Kasumi-1 (cell line): ENCODE data around the gene HSD17B12.
A peak's percentile ranks its signal among the peaks of the same experiment; 100 is the strongest.

Experiments used
- DNase-seq, 2 experiments: peaks; one replicate each; lab custom pipeline; 2025; lab: John Stamatoyannopoulos, UW

HSD17B12 gene

DNA sequence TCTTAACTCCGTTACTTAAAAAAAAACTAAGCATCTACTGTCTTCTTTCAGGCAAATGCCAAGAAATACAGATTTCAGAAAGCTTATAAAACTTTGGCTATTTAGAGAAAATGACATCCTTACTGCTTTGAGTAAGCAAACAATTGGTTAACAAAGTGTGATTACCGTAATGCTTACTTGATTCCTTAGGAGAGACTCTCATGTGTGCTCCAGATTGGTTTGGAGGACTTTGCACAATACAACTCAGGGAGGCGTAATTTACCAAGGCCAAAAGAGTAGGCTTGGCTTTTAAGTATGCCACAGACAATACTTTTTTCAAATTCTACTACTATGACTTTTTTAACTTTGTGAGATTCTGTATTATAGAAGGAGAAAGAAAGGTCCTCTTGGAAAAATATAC, 123.2 kb downstream of the HSD17B12 start:
- no peak for DNase-seq

GRCh38 chr11:43806976-43807375, 126.4 kb downstream of the HSD17B12 start:
- DNase-seq, result no peak

GRCh38 chr11:43810929-43811596, 130.5 kb downstream of the HSD17B12 start:
- no peak for DNase-seq

DNA sequence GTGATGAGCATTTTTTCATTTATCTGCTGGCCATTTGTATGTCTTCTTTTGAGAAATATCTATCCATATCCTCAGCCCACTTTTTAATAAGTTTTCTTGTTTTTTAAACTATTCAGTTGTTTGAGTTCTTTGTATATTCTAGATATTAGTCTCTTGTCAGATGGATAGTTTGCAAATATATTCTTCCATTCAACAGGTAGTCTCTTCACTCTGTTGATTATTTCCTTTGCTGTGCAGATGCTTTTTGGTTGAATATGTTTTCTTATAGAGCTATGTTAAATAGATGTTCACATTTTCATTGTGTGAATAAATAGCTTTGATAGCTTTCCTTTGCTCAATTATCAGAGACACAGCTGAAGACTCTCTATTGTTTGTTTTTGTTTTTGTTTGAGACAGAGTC, 131.9 kb downstream of the HSD17B12 start:
- DNase-seq, result no peak

GRCh38 chr11:43818220-43818619, 137.7 kb downstream of the HSD17B12 start:
- DNase-seq, result no peak

DNA sequence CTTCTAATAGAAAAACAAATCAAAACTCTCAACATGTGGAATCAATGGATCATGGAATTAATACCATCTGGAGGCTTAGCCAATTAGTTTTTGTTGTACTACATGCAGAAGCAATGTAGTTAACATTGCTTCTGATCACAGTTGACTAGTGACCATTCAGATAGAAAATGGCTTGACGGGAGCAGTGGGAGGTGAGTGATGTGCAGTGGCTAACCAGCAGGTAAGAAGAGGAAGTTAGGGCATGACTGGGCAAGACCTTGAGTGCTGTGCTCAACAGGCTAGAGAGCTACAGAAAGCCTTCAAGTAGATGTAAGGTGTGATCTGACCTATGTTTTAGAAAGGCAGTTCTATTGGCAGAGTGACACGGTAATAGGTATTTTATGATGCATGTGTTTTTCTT, 139.4 kb downstream of the HSD17B12 start:
- DNase-seq, result no peak

DNA sequence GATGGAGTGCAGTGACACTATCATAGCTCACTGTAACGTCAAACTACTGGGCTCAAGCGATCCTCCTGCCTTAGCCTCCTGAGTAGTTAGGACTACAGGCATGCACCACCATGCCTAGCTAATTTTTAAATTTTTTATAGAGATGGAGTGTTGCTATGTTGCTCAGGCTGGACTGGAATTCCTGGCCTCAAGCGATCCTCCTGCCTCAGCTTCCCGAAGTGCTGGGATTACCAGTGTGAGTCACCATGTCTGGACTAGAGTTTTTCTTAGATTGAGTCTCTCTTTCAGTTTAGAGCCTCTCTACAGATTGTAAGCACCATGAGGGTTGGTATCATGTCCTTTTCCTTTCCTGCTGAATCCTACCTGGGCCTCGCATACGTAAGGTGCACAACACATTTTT, 142.8 kb downstream of the HSD17B12 start:
- no peak for DNase-seq

DNA sequence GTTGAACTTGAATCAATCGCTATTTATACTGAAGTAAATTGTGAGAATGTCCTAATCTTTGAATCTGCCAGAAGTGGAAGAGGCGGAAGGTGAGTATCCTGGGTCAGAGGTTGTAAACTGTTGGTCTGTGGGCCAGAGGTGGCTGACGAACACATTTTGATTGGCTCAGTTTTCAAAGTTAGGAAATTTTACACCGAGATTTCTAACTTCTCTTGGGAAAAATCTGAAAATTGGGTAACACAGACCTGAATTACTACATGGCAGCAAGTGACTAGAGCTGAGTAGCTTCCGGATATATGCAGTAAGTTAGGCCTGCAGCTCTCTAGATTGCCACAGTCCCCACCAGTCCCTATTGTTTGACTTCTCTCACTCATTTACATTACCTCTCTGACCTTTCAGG, 143.3 kb downstream of the HSD17B12 start:
- no peak for DNase-seq

DNA sequence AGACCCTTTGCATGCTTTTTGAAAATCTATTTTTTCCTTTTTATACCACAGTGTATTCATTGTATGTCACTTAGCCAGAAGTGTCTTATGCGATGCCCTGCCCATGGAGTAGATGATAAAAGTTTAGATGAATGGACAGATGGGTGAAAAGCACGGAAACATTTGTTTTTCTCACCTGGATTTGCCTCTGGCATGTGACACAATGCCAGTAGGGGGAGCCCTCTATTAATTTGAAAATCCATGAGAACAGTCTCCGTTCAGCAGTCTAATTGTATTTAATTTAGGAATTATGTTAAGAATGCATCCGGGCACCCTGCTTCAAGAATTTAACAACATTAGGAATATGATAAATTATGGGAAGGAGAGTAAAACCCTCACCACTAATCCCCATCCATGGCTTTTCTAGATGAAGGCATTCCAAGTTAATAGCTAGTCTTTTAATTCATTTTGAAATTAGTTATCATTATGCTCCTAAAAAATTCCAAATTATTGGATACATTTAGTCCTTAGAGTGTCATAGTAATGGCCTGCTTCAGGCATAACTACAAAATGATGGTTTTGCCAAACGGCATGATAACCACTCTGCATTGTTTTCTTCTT, 144.8 kb downstream of the HSD17B12 start:
- DNase-seq, result peak; percentile 36 to 49

DNA sequence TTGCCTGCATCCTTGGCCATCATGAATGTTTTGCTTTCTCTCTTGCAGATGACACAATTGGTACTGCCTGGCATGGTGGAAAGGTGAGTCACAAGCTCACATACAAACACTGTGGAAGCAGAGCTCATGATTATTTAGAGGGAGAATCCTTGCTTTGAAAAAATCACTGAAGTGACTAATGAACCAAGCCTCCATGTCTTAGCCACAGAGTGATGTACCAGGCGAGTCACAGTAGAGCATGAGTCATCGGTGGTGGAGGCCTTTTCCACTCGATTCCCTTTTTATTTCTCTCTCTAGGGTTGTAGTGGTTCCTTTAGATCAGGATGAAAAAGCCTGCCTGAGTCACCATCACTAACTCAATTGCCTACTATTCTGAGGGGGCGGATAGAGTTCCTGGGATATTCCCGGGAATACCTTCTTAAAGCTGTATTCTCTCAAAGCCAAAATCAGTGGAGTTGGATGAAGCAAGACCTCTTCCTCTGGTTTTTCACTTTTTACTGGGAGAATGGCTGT, 150.4 kb downstream of the HSD17B12 start:
- DNase-seq, result peak; percentile 43

- no peak for DNase-seq
Measured at GRCh38 chr11:43832536-43832935, 152.0 kb downstream of the HSD17B12 start.

DNA sequence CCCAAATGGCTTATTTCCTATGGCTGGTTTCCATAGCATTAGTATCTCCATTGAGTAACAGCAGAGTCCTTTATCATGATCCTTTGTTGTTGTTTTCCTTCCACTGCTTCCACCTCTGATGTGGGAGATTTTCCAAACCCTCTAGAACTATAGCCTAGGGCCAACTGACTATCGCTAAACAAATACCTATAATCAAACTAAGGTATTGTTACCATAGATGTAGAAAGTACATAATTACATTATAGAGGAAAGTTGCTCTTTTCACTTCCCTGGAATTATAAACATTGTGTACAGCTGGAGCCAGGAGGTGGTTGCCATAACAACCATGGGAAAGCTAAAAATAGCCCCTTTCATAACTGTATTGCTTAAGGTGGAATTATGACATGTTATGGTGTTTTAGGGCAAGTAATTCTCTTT, 153.1 kb downstream of the HSD17B12 start:
- no peak for DNase-seq

DNA sequence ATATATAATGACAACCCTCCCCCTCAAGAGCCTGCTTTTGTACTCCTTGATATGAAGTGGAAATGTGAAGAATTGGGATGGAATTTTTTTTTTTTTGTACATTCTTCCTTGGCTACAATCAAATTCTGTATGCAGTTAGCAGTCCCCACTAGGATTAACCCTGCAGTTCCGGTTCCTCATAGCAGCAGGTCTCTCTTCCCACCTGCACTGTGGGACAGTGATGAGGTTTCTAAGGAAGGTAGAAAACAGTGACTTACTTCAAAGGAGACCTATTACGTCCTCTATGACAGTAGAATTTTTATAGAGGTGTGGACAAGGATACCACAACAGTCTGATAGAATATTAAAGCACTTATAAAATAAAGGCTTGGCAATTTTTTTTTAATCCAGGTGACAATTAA, 153.7 kb downstream of the HSD17B12 start:
- no peak for DNase-seq

DNA sequence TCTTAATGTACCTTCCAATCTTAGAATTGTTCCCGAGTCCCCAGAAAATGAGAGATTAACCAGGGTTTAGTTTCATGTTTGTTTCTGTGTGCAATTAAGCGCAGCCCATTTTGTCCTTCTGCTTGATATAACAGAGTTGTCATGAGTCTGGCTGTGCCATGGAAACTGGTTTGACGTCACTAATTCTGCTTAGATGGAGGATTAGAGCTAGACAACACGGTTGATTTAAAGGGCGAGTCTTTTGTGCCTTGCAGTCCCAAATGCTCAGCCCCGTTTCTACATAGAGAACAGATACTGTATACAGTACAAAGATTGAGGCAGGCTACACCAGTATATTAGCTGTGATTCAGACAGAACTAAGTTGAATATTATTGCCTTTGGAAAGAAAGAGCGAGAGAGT, 154.6 kb downstream of the HSD17B12 start:
- DNase-seq, result no peak

DNA sequence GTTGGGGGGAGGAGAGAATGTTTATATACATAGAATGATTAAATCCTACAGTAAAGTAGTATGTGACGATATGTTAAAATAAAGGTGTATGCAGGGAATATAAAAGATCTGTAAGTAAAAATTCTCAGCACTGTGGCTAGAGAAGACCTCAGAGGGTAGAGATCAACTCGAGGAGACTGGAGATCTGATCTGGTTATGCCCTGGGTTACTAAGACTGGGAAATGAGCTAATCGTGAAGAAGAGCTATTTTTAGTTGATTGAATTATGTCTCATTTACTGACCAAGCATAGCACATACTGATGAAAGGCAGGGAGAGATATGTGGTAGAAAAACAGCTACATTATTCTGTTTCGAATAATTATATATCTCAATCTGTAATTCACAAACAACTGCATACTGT, 157.3 kb downstream of the HSD17B12 start:
- no peak for DNase-seq

- DNase-seq, result no peak
Measured at GRCh38 chr11:43842021-43842420, 161.5 kb downstream of the HSD17B12 start.

DNA sequence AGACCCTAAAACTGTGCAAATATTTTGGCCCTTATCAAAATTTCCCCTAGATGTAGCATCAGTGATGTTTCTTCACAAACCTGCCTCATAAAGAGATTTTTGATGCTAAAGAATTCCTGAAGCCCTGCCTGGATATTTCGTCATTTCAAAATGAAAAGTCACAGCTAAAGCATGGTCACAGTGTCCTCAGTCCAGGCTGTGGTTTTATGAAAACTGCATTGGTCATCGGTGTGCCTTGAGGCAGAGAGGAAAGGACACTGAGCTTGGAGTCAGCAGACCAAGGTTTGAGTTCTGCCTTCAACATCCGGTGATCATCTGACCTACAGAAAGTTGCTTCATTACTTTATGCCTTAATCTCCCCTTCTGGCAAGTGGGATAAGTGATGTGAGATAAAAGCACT, 165.3 kb downstream of the HSD17B12 start:
- DNase-seq, result no peak

DNA sequence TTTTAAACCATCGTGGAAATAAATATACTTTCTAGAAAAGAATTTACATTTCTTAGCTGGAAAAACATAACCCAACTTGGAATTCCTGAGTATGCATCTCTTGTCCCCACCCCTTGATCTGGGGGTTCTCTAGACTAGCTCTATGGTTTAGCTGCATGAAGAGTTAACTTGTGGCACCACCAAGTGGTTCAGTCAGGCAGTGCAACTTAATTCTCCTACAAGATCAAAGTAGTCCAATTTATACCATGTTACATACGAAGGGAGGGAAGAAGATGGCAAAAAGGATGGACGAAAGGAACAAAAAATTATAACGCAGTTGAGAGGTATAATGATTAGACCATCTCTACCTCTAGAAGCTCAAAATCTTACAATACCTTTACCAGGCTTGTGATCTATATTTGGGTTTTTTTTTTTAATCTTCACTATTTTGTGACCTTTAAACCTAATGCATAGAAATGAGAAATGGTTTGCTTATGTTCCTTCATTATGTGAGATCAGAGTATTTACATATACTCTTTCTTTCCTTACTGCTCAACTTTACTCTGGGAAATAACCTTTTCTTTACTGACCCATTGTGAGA, 171.6 kb downstream of the HSD17B12 start:
- peak; percentile 46 to 75 for DNase-seq

DNA sequence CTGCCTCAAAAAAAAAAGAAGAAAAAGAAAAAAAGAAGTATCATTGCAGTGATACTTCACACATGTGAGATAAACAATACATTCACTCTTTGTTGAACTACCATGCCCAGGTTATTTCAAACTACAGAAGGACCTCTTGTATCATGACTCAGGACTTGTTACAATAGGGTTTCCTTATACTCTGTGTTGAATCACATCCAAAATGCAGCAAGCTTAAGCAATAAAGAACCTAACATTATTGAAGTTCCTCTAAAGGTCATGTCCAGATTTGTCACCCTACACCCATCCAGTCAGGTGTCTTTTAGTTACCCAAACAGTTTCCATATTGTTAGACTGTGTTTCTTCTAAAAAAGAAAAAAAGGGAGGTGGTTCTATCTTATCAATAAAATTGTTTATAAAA, 173.2 kb downstream of the HSD17B12 start:
- no peak for DNase-seq

DNA sequence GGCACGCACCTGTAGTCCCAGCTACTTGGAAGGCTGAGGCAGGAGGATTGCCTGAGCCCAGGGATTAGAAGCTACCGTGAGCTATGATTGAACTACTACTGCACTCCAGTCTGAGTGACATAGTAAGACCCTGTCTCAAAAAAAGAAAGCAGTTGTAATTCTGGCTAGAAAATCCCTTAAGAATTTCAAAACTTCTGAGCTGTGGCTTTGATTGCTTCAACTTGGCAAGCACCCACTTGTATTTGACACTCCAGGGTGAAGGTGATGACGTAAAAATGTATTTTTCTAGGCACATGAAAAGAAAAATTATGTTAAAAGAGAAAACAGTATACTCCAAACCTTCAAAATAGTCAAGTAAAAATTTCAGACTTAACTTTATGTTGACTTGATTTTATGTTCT, 176.5 kb downstream of the HSD17B12 start:
- no peak for DNase-seq

GRCh38 chr11:43861141-43861540, 180.6 kb downstream of the HSD17B12 start:
- no peak for DNase-seq

GRCh38 chr11:43866520-43866919, 186.0 kb downstream of the HSD17B12 start:
- DNase-seq, result no peak

GRCh38 chr11:43866969-43867368, 186.4 kb downstream of the HSD17B12 start:
- DNase-seq, result no peak
